ENCODE measurements around the gene TMTC2. TPM values are rescaled to one million over a fixed set of nuclear protein-coding genes. Genes with fewer than 3 reads are reported as not detected.

The TMTC2 gene
- total RNA-seq, 2 donors from 2014 or later: 1.6 to 2.5 TPM

DNA sequence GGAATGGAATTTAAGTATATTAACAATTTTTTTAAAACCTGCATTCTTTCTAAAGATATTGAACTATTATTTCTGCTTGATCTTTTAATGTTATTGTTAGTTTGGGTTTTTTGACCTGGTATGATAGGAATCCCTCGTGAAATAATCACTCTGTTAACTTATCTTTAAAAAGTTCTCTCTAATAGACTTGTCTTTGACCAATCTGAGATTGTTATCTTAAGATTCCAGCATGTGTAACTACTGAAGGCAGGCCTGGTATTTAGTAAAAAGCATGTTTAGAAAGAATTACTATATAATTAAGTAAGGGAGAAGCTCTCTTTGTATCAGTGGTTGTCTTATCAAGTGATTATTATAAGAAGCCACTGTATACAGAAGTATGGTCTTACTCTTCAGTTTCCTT lies 4.8 kb downstream of the TMTC2 start:
- no peak for ATAC-seq
- Mint-ChIP-seq H3K4me1 (ENCODE audit: low read depth in 2 of 2) (peaks cover 10 to 11% of the 10 kb centered on the region in 2 donors), H3K36me3 (no peaks in the 10 kb centered on the region)

DNA sequence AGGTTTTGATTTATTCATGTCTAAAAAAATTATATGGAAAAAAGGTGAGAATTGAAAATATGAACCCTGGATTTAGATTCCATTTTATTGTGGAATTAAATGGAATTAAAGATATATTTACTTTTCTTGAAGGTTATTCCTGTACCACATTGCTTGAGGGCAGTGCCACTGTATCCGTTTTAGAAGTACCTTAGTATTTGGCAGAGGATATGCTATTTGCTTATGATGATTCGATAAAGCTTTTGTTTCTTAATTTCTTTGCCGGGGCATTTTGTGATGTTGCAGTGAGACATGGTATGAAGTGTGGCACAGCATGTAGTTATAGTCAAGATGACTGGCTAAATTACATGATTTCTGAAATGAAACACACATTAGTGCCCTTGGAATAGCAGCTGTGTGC lies 7.6 kb downstream of the TMTC2 start:
- no peak overlapping the region for H3K27ac Mint-ChIP-seq
- H3K4me1 Mint-ChIP-seq (ENCODE audit: low read depth in 2 of 2): no peaks in the 10 kb centered on the region
- H3K9me3 Mint-ChIP-seq: no peaks in the 10 kb centered on the region
- no peaks in the 10 kb centered on the region for H3K36me3 Mint-ChIP-seq
- no peak overlapping the region for H3K4me3 Mint-ChIP-seq
- peaks cover 0 to 3% of the 10 kb centered on the region in 2 donors for H3K27me3 Mint-ChIP-seq
- ATAC-seq (no peak), DNase-seq (ENCODE audit: low spot score) (no peak)

More for the DNA sequence above, 4.8 kb downstream of the TMTC2 start:
- Mint-ChIP-seq H3K27me3 (peaks cover 0 to 3% of the 10 kb centered on the region in 2 donors), H3K27ac (no peak overlapping the region), H3K9me3 (no peaks in the 10 kb centered on the region), H3K4me3 (no peak overlapping the region)
- no peak for DNase-seq (ENCODE audit: low spot score)

DNA sequence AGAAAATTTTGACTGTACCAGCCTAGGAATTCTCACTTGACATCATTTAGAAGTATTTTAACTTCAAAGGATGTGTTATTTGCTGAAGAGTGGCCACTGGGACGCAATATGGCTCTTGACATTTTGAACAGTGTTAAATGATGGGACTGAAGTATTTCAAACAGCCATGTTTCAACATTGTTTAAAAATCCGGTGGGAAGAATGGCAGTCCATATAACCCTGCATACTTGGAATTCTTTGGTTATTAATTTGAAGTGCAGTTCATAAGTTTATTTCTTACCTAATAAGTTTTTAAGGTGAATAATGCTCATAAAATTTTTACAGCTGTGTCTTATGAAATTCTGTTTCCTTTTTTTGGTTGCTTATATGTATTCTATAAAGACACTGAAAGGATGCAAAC lies 8.3 kb downstream of the TMTC2 start:
- H3K4me3 Mint-ChIP-seq: no peak overlapping the region
- peaks cover 0 to 2% of the 10 kb centered on the region in 2 donors for H3K27me3 Mint-ChIP-seq
- H3K36me3 Mint-ChIP-seq: no peaks in the 10 kb centered on the region
- no peak for ATAC-seq
- H3K9me3 Mint-ChIP-seq: no peaks in the 10 kb centered on the region
- no peak for DNase-seq (ENCODE audit: low spot score)
- H3K4me1 Mint-ChIP-seq (ENCODE audit: low read depth in 2 of 2): no peaks in the 10 kb centered on the region
- no peak overlapping the region for H3K27ac Mint-ChIP-seq

DNA sequence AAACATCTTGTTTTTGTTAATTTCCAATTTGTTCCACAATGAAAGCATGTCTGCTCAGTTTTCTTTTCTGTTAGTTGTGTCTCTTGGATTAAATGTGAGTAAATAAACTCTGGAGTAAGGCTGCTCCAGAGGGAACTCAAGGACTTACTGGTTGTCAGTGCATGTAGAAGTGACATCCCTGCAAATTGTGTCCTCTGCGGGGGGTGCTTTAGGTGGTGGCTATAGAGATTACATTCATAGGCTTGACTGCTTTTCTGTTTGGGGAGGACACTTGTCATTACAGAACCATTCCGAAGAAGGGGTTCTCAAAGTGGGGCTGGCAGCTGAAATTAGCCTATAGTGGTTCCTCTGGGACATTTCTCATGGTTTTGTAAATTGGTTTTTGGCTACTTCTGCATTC lies 8.8 kb downstream of the TMTC2 start:
- no peaks in the 10 kb centered on the region for H3K27me3 Mint-ChIP-seq
- no peak overlapping the region for H3K27ac Mint-ChIP-seq
- DNase-seq (ENCODE audit: low spot score) (no peak), ATAC-seq (no peak)
- no peaks in the 10 kb centered on the region for H3K4me1 Mint-ChIP-seq (ENCODE audit: low read depth in 2 of 2)
- no peak overlapping the region for H3K4me3 Mint-ChIP-seq
- H3K9me3 Mint-ChIP-seq: no peaks in the 10 kb centered on the region
- no peaks in the 10 kb centered on the region for H3K36me3 Mint-ChIP-seq

DNA sequence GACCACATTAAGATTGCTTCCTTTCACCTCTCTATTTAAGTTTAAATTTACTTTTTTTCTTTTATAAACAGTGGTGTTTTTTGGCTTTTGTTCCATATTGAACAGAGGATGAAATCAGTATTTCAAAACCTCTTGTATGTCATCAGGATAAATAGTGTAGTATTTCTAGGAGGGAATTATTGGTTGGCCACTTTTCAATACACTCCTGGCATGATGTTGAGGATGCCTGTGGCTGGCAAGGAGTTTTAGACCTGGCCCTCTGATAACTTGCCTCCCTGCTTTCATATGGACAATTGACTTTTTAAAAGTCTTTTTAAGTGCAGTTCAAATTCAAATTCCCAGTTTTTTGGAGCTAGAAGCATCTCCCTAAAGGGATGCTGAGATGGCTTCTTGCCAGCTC lies 9.8 kb downstream of the TMTC2 start:
- H3K4me3 Mint-ChIP-seq: no peak overlapping the region
- H3K9me3 Mint-ChIP-seq: no peaks in the 10 kb centered on the region
- no peak overlapping the region for H3K27ac Mint-ChIP-seq
- H3K36me3 Mint-ChIP-seq: no peaks in the 10 kb centered on the region
- no peaks in the 10 kb centered on the region for H3K4me1 Mint-ChIP-seq (ENCODE audit: low read depth in 2 of 2)
- no peak for DNase-seq (ENCODE audit: low spot score)
- ATAC-seq: no peak
- H3K27me3 Mint-ChIP-seq: no peaks in the 10 kb centered on the region

DNA sequence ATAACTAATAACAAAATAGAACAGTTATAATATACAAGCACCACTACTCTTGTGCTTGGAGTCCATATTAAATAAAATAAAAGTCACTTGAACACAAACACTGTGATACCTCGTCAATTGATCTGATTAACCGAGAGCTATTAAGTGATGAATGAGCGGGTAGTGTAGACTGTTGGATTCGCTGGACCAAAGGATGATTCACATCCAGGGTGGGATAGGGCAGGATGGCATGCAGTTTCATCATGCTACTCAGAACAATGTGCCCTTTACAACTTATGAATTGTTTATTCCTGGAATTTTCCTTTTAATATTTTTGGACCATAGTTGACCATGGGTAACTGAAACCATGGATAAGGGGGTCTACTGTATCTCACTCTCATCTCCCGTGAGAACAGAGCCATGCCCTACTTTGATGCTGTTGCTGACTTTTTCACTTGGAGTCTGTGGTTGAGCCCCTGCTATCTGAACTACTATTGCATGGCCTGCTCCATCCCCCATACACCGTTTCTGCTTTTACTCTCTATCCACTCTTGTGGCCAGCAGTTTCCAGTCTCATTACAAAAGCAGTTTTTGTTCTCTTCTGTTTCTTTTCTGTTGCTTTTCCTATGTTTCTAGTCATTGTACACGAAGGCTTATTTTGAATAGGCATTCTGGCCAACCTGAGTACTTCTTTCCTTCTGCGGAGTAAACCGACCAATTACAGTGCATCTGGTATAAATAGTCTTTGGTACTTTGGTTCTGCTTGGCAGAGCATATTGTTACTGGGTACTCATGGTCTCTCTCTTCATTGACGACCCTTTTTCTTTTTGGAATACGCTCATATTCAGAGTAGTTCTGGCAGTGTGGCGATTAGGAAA lies 12.2 kb downstream of the TMTC2 start:
- Mint-ChIP-seq H3K4me3 (no peak overlapping the region), H3K4me1 (ENCODE audit: low read depth in 2 of 2) (no peaks in the 10 kb centered on the region), H3K9me3 (no peaks in the 10 kb centered on the region), H3K27ac (no peak overlapping the region), H3K36me3 (no peaks in the 10 kb centered on the region), H3K27me3 (no peaks in the 10 kb centered on the region)
- no peak for ATAC-seq
- DNase-seq (ENCODE audit: low spot score): no peak

DNA sequence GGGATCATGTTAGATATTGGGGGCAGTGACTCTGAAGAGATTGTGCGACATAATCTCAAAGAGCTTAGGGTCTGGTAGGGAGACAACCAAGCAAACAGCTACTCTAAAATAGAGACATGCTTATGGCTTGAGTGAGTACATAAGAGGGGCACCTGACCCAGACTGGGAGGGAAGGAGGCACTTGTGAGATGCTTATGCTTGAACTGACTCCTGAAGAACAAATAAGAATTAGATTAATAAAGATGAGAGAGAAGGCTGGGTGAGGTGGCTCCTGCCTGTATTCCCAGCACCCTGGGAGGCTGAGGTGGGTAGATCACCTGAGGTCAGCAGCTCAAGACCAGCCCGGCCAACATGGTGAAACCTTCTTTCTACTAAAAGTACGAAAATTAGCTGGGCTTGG lies 19.1 kb downstream of the TMTC2 start:
- DNase-seq (ENCODE audit: low spot score): no peak
- no peaks in the 10 kb centered on the region for H3K4me1 Mint-ChIP-seq (ENCODE audit: low read depth in 2 of 2)
- no peaks in the 10 kb centered on the region for H3K9me3 Mint-ChIP-seq
- H3K36me3 Mint-ChIP-seq: no peaks in the 10 kb centered on the region
- H3K4me3 Mint-ChIP-seq: no peak overlapping the region
- H3K27me3 Mint-ChIP-seq: no peaks in the 10 kb centered on the region
- no peak for ATAC-seq
- no peak overlapping the region for H3K27ac Mint-ChIP-seq

DNA sequence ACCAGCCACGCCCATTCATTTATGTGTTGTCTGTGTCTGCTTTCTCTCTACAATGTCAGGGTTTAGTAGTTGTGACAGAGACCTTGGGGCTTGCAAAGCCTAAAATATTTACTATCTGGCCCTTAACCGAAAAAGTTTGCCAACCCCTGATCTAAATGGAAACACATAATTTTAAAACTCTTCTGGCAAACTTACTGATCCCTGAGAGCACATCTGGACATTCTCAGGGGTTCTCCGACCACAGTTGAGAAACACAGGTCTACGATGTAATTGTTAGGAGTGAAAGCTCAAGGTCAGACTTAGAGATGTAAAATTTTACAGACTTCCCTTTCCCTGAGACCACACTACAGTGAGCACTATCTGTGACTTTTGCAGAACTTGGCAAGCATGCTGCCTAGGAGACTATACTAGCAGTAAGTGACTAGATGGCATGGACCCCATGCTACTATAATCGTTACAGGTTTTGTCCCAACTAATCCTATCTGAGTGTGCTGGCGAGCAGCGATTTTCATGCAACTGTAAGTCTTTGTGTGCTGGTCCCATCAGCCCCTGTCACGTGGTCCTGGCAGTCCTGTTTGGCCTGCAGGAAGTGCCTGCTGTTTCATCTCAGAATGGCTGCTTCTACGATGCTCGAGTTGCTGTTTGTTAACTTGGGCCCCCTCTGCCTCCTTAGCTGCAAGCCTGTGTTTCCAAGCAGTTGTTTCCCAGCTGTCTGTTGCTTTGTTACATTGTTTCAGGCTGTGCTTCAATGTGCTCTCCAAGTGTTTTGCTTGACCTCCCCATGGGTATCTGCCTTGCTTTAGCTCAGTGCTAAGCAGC lies 21.6 kb downstream of the TMTC2 start:
- DNase-seq (ENCODE audit: low spot score) (no peak), ATAC-seq (no peak)
- H3K4me3 Mint-ChIP-seq: no peak overlapping the region
- H3K9me3 Mint-ChIP-seq: no peaks in the 10 kb centered on the region
- H3K27ac Mint-ChIP-seq: no peak overlapping the region
- H3K36me3 Mint-ChIP-seq: no peaks in the 10 kb centered on the region
- H3K4me1 Mint-ChIP-seq (ENCODE audit: low read depth in 2 of 2): no peaks in the 10 kb centered on the region
- no peaks in the 10 kb centered on the region for H3K27me3 Mint-ChIP-seq

DNA sequence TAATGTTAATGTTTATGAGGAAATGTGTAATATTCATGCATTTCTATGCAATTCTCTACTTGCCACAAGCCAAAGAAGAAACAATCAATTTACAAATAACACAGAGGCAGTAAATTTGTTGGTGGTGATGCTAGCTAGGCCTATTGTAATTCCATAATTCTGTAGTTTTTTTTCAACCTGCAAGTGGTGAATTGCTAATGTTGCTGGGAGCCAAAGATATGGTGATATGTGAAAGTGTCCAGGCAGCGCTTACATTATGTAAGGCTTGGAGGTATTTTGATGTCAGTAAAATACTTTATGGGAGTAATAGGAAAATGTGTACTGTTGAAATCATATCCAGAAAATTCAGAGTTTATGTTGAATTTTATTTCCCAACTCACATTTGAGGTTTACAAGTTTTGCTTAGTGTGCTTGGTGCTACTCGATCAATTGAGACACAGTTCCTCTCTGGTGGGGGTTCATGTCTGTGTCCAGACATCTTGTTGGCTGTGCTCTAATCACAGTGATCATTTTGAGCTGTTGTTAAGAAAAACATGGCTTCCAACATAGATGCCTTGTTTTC lies 23.2 kb downstream of the TMTC2 start:
- ATAC-seq: no peak
- H3K9me3 Mint-ChIP-seq: no peaks in the 10 kb centered on the region
- DNase-seq (ENCODE audit: low spot score): no peak
- no peaks in the 10 kb centered on the region for H3K36me3 Mint-ChIP-seq
- H3K4me3 Mint-ChIP-seq: no peak overlapping the region
- H3K27ac Mint-ChIP-seq: no peak overlapping the region
- no peaks in the 10 kb centered on the region for H3K27me3 Mint-ChIP-seq
- no peaks in the 10 kb centered on the region for H3K4me1 Mint-ChIP-seq (ENCODE audit: low read depth in 2 of 2)

DNA sequence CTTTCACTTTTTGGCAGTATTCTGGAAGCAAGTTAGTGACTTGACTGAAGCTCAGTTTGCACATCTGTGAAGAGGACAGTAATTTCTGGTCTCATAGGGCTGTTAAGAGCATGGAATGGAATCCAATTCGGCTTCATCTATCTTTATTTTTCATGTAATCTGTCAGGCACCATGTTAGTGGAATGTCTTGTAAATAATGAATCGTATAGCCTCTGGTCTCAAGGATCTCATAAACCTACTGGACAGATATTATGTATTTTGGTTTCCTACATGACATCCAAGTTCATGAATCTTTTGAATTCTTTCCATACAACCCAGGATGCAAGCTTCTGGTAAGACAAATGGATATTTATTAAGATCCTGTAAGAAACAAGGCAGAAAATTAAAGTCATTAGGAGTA lies 24.0 kb downstream of the TMTC2 start:
- H3K36me3 Mint-ChIP-seq: no peaks in the 10 kb centered on the region
- H3K4me1 Mint-ChIP-seq (ENCODE audit: low read depth in 2 of 2): no peaks in the 10 kb centered on the region
- no peaks in the 10 kb centered on the region for H3K27me3 Mint-ChIP-seq
- DNase-seq (ENCODE audit: low spot score) (no peak), ATAC-seq (no peak)
- H3K27ac Mint-ChIP-seq: no peak overlapping the region
- no peak overlapping the region for H3K4me3 Mint-ChIP-seq
- no peaks in the 10 kb centered on the region for H3K9me3 Mint-ChIP-seq

DNA sequence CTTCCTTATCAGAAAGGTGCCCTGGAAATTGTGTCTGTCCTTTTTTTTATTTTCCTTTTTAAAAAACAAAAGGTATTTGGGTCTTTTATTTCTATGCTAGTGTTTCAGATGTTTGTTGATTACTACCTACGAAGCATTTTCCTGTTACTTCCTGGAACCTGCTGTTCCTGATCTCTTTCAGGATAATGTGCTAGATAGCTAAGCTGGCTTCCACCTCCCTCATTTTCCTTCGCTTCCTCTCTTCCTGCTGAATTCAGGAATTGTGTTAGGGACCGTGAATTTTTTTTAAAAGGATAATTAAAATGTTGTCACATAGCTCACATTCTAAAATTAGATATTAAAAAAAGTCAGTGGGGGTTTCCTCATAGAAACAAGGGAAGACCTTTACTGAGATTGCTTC lies 27.7 kb downstream of the TMTC2 start:
- ATAC-seq (no peak), DNase-seq (ENCODE audit: low spot score) (no peak)
- Mint-ChIP-seq H3K27me3 (no peaks in the 10 kb centered on the region), H3K4me3 (no peak overlapping the region), H3K9me3 (no peaks in the 10 kb centered on the region), H3K27ac (no peak overlapping the region), H3K36me3 (no peaks in the 10 kb centered on the region), H3K4me1 (ENCODE audit: low read depth in 2 of 2) (no peaks in the 10 kb centered on the region)

DNA sequence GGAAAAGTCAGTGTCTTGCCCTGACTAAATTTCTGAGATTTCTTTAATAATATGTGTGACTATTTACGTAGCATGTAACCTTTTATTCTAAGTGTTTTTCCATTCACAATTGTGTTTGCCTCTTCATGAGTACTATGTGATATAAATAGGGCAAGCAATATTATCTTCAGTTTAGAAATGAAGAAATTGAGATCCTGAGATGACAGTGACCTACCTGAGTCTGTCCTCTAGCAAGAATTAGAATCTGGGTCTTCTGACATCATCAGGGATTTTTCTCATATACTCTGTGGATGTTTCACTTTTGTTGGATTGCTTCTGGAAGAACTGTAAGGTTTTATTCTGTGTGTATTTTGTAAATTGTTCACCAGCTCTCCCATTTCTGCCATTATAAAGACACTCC lies 35.0 kb downstream of the TMTC2 start:
- H3K27me3 Mint-ChIP-seq: no peaks in the 10 kb centered on the region
- H3K9me3 Mint-ChIP-seq: no peaks in the 10 kb centered on the region
- no peak for ATAC-seq
- H3K27ac Mint-ChIP-seq: no peak overlapping the region
- no peaks in the 10 kb centered on the region for H3K36me3 Mint-ChIP-seq
- no peak overlapping the region for H3K4me3 Mint-ChIP-seq
- H3K4me1 Mint-ChIP-seq (ENCODE audit: low read depth in 2 of 2): no peaks in the 10 kb centered on the region
- DNase-seq (ENCODE audit: low spot score): no peak

DNA sequence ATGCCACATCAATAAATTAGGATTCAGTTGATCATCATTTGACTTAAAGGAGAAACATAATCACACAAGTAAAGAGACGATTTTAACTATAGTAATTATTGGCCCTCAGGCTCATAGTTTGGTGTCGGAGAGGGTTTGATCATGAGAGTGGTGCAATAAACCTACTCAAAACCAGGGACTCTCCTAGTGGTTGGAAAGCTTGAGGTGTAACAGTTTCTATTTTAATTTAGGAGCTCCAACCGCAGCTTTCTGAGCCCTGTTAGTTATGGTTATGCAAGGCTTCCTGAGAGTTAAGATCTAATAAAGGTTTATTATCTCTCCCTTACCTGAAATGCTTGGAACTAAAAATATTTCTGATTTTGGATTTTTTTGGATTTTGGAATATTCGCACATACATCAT lies 36.4 kb downstream of the TMTC2 start:
- no peaks in the 10 kb centered on the region for H3K9me3 Mint-ChIP-seq
- no peak for ATAC-seq
- no peak overlapping the region for H3K4me3 Mint-ChIP-seq

DNA sequence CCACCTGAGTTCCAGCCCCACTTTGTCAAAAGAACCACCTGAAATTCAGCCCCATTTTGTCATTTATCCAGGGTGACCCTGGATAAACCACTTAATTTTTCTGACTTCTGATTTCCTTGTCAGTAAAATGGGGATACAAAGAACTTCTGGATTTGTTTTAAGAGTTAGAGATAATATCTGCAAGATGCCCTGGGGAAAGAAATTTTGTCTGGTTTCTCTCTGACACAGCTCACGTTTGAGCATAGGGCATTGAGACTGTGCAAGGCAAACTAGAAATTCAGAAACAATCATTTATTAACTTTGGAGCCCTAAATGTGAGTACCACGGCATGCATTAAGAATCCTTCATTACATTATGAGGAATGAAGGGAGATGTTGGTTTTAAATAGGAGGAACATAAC lies 37.2 kb downstream of the TMTC2 start:
- Mint-ChIP-seq H3K4me3 (no peak overlapping the region), H3K27me3 (no peaks in the 10 kb centered on the region), H3K27ac (no peak overlapping the region), H3K36me3 (no peaks in the 10 kb centered on the region), H3K9me3 (no peaks in the 10 kb centered on the region), H3K4me1 (ENCODE audit: low read depth in 2 of 2) (no peaks in the 10 kb centered on the region)
- ATAC-seq (no peak), DNase-seq (ENCODE audit: low spot score) (no peak)

More for the DNA sequence above, 36.4 kb downstream of the TMTC2 start:
- Mint-ChIP-seq H3K36me3 (no peaks in the 10 kb centered on the region), H3K27me3 (no peaks in the 10 kb centered on the region), H3K4me1 (ENCODE audit: low read depth in 2 of 2) (no peaks in the 10 kb centered on the region), H3K27ac (no peak overlapping the region)
- DNase-seq (ENCODE audit: low spot score): no peak
